ENCODE measurements around the gene BACH2. TPM values are rescaled to one million over a fixed set of nuclear protein-coding genes. Genes with fewer than 3 reads are reported as not detected.

The BACH2 gene
- total RNA-seq, 4 donors from 2014 or later, result 4.2 to 9.8 (median 5.8) TPM

DNA sequence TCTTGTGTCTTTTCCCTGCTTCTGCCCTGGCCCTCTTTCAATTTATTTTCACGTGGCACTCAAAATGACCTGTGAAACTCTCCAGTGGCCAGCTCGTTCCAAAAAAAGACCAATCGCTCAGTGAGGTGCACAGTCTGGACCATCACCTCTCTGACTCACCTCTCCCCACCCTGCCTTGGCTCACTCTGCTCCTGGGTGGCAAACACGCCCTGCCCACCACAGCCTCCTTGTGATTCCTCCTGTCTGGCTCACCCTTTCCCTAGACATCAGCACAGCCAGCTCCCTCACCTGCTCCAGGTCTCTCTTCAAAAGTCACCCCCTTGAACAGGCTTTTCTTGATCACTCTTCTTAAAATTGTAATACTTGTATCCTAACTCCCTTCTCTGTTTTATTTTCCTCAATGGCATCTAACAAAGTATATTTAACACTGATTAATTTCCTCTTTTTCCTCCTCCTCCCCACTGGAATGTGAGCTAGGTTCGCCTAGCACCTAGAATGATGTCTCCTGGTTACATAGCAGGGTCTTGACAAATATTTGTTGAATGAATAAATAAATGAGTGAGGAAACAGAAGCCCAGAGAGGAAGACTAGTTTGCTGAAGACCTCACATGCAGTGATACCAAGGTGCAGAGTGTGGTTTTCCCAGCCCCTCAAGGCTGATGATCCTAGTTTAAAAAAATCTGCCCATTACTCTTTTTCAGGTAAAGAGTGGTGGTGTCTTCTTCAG, 293.4 kb downstream of the BACH2 start:
- no peak for DNase-seq (ENCODE audit: extremely low spot score)
- Histone ChIP-seq H3K27me3 (no peaks in the 10 kb centered on the region), H3K27ac (replicated peaks in 1 of 4) (no peak overlapping the region), H3K36me3 (peaks cover 0 to 7% (median 0%) of the 10 kb centered on the region in 4 donors), H3K9me3 (no peaks in the 10 kb centered on the region), H3K4me1 (peaks cover 15 to 44% (median 33%) of the 10 kb centered on the region in 4 donors), H3K4me3 (no peak overlapping the region)
- WGBS, result 85% methylated on average over 5 of the region's 5 CpGs
- TF ChIP-seq POLR2AphosphoS5 (IDR thresholded peaks at IDR 0.05), result no peak
- TF ChIP-seq EP300 (IDR thresholded peaks at IDR 0.05), result no peak
- no peak for TF ChIP-seq POLR2A (IDR thresholded peaks at IDR 0.05; ENCODE audit: low read depth)
- TF ChIP-seq, protein P1, sequence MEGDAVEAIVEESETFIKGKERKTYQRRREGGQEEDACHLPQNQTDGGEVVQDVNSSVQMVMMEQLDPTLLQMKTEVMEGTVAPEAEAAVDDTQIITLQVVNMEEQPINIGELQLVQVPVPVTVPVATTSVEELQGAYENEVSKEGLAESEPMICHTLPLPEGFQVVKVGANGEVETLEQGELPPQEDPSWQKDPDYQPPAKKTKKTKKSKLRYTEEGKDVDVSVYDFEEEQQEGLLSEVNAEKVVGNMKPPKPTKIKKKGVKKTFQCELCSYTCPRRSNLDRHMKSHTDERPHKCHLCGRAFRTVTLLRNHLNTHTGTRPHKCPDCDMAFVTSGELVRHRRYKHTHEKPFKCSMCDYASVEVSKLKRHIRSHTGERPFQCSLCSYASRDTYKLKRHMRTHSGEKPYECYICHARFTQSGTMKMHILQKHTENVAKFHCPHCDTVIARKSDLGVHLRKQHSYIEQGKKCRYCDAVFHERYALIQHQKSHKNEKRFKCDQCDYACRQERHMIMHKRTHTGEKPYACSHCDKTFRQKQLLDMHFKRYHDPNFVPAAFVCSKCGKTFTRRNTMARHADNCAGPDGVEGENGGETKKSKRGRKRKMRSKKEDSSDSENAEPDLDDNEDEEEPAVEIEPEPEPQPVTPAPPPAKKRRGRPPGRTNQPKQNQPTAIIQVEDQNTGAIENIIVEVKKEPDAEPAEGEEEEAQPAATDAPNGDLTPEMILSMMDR (IDR thresholded peaks at IDR 0.05), result no peak
- intact Hi-C loops (cut with DNase I), result no loop called here

DNA sequence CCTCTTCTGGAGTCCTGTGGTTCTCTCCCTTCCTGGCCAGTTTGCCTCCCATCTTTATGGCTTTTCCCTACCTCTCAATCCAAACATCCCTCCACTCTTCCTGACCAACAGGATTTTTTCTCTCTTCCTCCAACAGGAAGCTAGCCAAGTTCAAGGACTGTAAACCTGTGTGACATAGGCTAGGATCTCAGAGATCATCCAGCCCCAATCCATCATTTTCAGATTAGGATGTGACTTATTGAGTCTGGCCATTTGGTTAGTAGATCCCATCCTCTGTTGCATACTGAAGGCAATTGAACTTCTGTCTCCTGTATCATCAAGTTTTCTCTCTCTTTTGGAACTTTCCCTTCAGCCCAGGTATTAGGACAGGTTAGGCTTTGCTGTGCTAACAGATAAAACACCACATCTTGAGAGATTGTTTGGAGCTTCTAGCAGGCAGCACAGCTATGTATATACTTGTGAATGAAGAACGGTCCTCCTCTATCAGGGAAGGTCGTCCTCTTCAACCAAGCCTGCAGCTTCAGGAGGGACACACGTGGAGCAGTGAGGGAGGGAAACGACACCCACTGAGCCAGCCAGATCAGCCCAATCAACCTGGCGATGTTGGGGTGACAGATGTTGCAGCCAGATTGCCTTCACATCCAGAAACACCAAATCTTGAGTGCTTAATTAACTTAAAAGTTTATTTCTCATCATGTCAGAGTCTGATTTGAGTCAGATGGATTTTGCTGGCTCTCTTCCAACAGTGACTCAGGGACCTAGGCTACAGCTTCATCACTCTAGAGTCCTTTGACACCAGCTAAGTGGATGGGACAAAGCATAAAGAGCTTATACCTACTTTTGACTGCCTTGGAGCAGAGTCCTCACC, 295.5 kb downstream of the BACH2 start:
- TF ChIP-seq EP300 (IDR thresholded peaks at IDR 0.05) (no peak), POLR2AphosphoS5 (IDR thresholded peaks at IDR 0.05) (no peak), POLR2A (IDR thresholded peaks at IDR 0.05; ENCODE audit: low read depth) (no peak)
- TF ChIP-seq, protein P1 (IDR thresholded peaks at IDR 0.05), result no peak
- H3K27me3 ChIP-seq, result no peaks in the 10 kb centered on the region
- H3K36me3 ChIP-seq, result no peaks in the 10 kb centered on the region
- H3K27ac ChIP-seq (replicated peaks in 1 of 4), result peak overlapping the region in 3 of 4 donors; percentile 53 to 68 (median 63)
- H3K4me3 ChIP-seq, result no peak overlapping the region
- intact Hi-C loops (cut with DNase I), result no loop called here
- DNase-seq (ENCODE audit: extremely low spot score), result peak; percentile 57
- H3K9me3 ChIP-seq, result no peaks in the 10 kb centered on the region
- 78% methylated on average over 5 of the region's 5 CpGs for WGBS
- H3K4me1 ChIP-seq, result peaks cover 23 to 52% (median 44%) of the 10 kb centered on the region in 4 donors

DNA sequence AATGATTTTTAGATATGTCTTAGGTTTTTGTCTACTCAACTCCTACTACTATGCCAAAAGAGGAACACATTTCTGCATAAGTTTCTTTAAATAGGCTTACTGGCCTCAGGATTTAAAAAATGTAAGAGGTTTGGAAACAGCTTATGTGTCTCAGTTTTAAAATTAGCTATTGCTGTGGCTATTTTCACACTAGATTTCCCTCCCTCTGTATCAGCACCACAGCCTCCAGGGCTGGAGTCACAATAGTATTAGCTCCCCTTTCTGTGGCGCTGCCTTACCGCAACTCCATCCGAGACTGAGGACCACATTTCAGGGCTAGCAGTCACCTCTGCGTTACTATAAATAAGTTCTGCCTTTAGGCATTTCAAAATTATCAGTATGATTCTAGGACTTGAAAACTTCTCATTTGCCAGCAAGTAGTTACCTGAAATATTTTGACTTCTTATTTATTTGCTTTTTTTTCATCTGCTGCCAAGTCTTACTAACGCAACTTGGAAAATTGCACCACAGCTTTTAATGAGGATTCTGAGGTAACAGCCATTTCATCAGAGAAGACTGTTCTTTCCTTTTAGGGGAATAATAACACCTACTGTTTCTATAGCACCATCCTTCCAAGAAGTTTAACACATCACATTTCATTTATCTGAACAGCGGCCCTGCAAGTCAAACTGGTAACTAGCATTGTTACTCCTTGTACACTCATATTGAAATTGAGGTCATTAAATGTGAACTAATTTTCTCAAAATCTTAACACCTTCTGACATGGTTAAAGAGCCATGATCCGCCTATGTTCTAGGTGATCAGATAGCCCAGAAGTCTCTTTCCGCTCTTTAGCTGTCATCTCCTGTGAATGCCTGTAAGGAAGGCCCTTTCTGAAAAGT, 296.5 kb downstream of the BACH2 start:
- Histone ChIP-seq H3K36me3 (no peaks in the 10 kb centered on the region), H3K27ac (replicated peaks in 1 of 4) (peak overlapping the region; percentile 41 to 68 (median 58)), H3K27me3 (no peaks in the 10 kb centered on the region), H3K4me3 (no peak overlapping the region), H3K4me1 (peaks cover 23 to 52% (median 44%) of the 10 kb centered on the region in 4 donors), H3K9me3 (no peaks in the 10 kb centered on the region)
- 54% methylated on average over 8 of the region's 8 CpGs for WGBS
- TF ChIP-seq EP300 (IDR thresholded peaks at IDR 0.05) (no peak), POLR2AphosphoS5 (IDR thresholded peaks at IDR 0.05) (peak in 1 of 2 donors; percentile 41)
- intact Hi-C loops (cut with DNase I), result no loop called here
- DNase-seq (ENCODE audit: extremely low spot score), result no peak

DNA sequence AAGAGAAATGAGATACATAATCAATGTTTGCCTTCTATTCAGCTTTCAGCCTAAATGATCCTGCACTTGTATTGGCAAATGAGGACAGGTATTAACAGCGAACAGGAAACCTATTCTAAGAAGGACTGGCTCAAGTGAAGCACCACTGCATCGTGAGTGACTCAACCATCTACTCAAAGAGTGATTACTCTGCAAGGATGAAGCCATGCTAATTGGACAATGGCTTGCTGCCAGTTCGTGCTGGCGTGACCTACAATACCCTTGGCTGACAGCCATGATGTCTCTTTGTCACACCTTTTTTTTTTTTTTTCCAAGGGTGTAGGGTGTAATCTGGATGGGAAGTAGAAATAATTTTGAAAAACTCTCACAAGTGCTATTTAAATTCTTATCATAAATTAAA, 297.5 kb downstream of the BACH2 start:
- 43% methylated on average over 4 of the region's 4 CpGs for WGBS
- Histone ChIP-seq H3K4me1 (peaks cover 23 to 49% (median 44%) of the 10 kb centered on the region in 4 donors), H3K27ac (replicated peaks in 1 of 4) (peak overlapping the region in 3 of 4 donors; percentile 53 to 68 (median 63)), H3K27me3 (no peaks in the 10 kb centered on the region), H3K36me3 (no peaks in the 10 kb centered on the region), H3K4me3 (no peak overlapping the region), H3K9me3 (no peaks in the 10 kb centered on the region)
- peak; percentile 45 for DNase-seq (ENCODE audit: extremely low spot score)
- intact Hi-C loops (cut with DNase I), result no loop called here
- TF ChIP-seq EP300 (IDR thresholded peaks at IDR 0.05), result no peak
- TF ChIP-seq POLR2A (IDR thresholded peaks at IDR 0.05; ENCODE audit: low read depth), result no peak
- TF ChIP-seq, protein P1 (IDR thresholded peaks at IDR 0.05), result no peak
- peak in 1 of 2 donors; percentile 28 for TF ChIP-seq POLR2AphosphoS5 (IDR thresholded peaks at IDR 0.05)
